ENCODE results near the gene ZNF76. TPM values are rescaled to one million over a fixed set of nuclear protein-coding genes. Genes with fewer than 3 reads are reported as not detected.

The ZNF76 gene
- polyA plus RNA-seq, 3 donors: 17.2 to 25.9 (median 23.3) TPM

DNA sequence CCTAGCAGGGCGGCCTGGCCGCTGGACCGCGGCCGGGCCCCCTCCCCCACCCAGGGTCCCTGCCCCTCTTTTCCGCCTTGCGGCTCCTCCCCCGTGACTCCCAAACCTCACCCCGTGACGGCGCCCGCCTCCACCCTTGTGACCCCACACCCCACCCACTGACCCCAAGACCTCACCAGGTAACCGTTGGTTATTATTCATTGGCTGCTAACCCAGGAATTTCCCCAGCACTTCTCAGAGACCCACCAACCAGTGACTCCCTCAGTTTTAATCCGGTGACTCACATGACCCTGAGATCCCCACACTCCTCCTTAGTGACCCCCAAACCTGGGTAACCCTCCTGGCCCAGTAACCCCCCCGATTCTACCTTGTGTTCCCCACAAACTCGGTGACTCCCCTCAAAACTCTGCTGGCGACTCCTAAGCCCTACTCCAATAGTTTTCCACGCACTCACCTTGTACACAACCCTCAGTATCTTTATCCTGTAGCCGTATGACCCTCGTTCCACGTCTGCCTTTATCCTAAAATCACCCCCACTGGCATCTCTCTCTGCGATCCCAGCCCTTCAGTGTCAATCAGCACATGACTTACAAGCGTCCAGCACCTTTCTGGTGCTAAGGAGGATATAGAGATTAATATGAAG lies 534 bp downstream of the ZNF76 start:
- WGBS, 3 donors: 5 to 14% (median 8%) methylated on average over 11 to 23 of the region's 23 CpGs
- H3K27ac ChIP-seq (ENCODE audit: low read depth, low read length): peak overlapping the region; percentile 84

DNA sequence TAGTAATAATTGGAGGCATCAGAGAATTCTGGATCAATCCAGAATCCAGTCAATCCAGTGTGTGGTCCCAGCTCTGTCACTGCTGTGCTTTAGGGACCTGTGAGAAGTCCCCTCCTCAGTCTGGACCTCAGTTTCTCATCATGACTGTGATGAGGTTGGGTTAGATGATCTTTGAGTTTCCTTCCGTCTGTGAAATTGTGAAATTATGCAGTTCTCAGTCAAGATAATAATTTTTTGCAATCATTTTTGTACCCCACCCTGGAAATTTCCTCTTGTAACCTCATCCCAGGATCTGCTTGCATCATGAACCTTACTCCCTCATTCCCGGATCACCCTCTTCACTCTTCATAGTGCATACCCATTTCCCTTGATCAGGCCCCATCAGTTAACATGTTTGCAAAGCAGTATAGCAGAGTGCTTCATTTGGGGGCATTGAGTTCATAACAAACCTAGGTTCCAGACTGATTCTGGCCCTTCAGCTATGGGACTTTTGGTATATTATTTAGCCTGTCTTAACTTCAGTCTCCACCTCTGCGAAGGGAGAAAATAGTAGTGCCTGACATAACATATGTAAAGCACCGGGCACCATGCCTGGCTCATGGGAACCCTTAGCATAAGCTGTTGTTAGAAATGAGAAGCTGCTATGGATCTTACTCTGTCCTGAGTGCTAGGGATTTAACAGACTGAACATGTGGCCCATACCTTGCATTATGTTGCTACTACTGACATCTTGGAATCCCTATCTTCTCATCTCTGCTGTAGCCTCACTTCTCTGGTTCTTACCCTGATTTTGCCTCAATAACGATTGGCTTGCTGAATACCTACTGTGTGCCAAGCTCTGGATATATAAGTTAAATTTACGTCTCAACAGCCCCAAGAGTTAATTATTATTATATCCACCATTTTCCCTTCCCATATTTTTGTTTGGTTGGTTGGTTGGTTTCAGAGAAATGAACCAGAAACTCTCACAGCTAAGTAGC lies 1.3 kb downstream of the ZNF76 start:
- peak overlapping the region; percentile 34 for H3K27ac ChIP-seq (ENCODE audit: low read depth, low read length)
- 71 to 87% (median 73%) methylated on average over 6 of the region's 6 CpGs for WGBS, 3 donors

GRCh38 chr6:35262596-35262995 lies 3.1 kb downstream of the ZNF76 start:
- no peak overlapping the region for H3K27ac ChIP-seq (ENCODE audit: low read depth, low read length)
- 28 to 81% (median 34%) methylated on average over 2 of the region's 2 CpGs for WGBS, 3 donors

GRCh38 chr6:35264550-35265274 lies 5.2 kb downstream of the ZNF76 start:
- no peak overlapping the region for H3K27ac ChIP-seq (ENCODE audit: low read depth, low read length)

DNA sequence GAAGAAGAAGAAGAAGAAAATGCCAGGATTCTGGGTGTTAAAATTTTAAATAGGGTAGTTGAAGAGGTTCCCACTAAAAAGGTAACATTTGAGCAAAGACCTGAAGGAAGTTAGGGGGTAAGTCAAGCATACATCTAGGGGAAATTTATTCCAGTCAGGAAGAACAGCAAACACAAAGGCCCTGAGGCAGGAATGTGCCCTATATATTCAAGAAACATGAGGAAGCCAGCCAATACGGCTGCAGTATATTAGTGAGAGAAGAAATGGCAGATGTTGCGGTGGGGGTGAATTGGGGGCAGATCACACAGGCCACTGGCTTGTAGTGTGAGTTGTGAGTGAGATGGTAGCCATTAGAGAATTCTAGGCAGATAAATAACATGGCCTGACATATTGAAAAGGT lies 6.0 kb downstream of the ZNF76 start:
- H3K27ac ChIP-seq (ENCODE audit: low read depth, low read length): no peak overlapping the region
- 85 to 93% (median 90%) methylated on average over 2 of the region's 2 CpGs for WGBS, 3 donors

DNA sequence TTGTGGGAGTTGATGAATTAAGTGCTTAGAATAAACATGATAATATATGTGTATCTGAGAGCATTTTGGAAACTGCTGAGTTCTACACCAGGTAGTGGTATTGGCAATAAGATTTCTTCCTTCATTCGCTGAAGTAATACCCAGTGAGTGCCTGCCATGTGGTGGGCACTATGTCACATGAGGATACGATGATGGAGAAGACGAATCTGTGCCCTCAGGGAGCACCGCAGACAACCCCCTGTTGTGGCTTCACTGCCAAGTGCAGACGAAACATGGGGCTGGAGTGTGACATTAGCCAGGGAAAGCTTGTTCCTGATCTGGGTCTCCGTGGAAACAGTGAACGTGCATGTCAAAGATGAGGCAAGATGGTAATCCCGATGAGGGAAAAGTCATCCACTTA lies 7.9 kb downstream of the ZNF76 start:
- 85 to 88% (median 87%) methylated on average over 8 of the region's 8 CpGs for WGBS, 3 donors
- H3K27ac ChIP-seq (ENCODE audit: low read depth, low read length): no peak overlapping the region

DNA sequence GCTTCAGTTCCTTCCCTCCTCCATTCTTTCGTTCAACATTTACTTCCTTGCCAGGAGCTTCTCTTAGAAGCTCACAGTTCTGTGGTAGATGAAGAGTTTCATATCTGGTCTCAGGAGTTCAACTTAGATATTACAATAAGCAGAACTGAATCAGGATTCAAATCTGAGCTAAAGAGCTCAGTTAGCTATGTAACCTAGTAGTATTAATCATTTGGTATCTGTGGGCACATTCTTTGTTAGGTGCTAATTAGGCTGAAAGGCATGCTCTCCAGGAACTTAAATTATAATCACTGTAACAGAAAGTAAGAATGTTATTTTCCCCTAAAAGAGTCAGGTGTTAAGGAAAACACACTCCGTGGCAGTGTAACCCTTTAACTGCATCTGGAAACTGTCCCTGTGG lies 8.4 kb downstream of the ZNF76 start:
- H3K27ac ChIP-seq (ENCODE audit: low read depth, low read length): no peak overlapping the region
- 65 to 78% (median 73%) methylated on average over 2 of the region's 2 CpGs for WGBS, 3 donors

DNA sequence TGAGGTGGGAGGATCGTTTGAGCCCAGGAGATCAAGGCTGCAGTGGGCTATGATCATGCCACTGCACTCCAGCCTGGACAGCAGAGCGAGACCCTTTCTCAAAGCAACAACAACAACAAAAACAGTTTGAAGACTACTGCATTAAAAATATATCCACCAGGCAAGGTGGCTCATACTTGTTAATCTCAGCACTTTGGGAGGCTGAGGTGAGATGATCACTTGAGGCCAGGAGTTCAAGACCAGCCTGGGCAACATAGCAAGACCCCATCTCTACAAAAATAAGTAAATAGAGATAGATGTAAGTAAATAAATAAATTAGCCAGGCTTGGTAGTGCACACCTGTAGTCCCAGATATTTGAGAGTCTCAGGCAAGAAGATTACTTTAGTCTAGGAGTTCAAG lies 12.5 kb downstream of the ZNF76 start:
- WGBS, 3 donors: 96 to 98% (median 97%) methylated on average over 2 of the region's 2 CpGs
- H3K27ac ChIP-seq (ENCODE audit: low read depth, low read length): no peak overlapping the region

- H3K27ac ChIP-seq (ENCODE audit: low read depth, low read length): no peak overlapping the region
- whole genome bisulfite sequencing, 3 donors: 86 to 90% (median 88%) methylated on average over 4 of the region's 4 CpGs
Observed at GRCh38 chr6:35273822-35274559, 14.5 kb downstream of the ZNF76 start.

DNA sequence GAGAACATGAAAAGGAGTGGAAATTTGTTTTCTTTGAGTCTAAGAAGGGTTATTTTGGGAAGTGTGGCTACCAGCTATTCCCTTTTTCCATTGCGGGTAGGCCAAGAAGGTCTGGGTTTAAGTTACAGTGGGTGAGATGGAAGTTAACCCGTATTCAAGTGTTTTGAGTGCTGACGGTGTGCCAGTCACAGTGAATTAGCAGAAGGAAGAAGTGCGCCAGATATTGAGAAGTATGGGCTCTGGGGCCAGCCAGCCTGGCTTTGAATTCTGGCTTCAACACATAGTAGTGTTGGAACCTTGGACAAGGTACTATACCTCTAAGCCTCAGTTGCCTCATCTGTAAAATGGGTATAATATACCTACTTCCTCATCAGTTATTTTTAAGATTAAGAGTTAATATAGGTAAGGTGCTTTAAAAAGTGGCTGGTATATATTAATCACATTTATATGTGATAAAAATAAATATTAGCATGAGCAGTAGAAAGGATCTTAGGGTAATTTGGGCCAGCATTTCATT lies 16.3 kb downstream of the ZNF76 start:
- no peak overlapping the region for H3K27ac ChIP-seq (ENCODE audit: low read depth, low read length)
- WGBS, 3 donors: 74 to 94% (median 75%) methylated on average over 4 of the region's 4 CpGs

DNA sequence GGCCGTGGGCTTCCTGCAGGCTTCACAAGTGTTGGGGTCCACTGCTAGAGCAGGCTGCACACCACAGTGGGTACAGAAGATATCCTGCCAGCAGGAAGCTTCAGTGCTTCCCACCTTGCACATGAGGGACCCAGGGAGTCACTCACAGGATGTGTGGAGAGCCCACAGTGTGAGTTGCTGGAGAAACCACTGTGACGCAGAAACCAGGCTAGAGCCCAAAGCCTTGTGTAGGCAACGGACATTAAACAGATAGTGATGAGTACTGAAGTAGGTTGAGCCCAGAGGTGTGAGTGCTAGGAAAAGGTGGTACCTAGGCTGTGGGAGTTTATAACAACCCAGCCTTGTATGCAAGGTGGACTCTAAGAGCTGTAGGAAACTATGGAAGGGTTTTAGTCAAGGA lies 19.2 kb downstream of the ZNF76 start:
- no peak overlapping the region for H3K27ac ChIP-seq (ENCODE audit: low read depth, low read length)
- WGBS, 3 donors: 95 to 98% (median 97%) methylated on average over 3 of the region's 3 CpGs

DNA sequence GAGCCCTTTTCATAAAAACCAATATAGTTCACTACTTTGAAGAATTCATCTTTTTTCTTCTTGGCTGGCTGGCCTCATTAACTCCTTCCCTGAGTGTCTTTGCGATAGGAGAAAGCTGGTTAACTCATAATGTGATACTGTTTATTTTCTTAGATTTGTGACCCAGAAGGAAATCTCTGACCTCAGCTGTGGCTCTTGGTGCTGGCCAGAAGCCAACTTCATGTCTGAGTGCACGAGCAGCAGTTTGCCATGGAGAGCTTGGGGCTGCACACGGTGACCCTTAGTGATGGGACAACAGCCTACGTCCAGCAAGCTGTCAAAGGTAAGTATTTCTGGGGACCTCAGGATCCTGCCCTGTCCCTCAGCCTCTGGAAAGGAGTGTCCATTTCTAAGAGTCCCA lies 21.4 kb downstream of the ZNF76 start:
- WGBS, 3 donors: 53 to 70% (median 64%) methylated on average over 4 of the region's 4 CpGs

DNA sequence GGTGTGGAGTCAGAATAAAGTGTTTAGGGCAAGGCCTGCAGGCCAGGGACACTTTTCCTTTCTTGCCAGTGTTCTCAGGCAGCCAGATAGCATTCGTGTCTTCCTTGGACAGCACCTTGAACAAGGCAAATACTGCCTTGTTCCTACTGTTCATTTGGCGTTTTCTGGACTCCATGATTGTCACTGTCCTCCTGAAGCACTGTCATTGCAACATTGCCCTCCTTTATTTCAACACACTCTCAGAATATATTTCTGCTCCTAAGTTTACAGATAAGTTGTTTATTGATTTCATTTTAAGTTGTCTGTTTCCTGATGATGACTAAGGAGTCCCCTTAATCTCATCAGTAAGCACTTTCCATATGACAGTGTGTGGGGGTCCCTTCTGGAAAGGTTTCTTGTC lies 22.9 kb downstream of the ZNF76 start:
- WGBS, 3 donors: 76 to 79% (median 78%) methylated on average over 2 of the region's 2 CpGs

More for the DNA sequence above, 21.4 kb downstream of the ZNF76 start:
- H3K27ac ChIP-seq (ENCODE audit: low read depth, low read length): no peak overlapping the region

GRCh38 chr6:35283361-35283760 lies 23.8 kb downstream of the ZNF76 start:
- 64 to 90% (median 89%) methylated on average over 2 of the region's 2 CpGs for WGBS, 3 donors
- H3K27ac ChIP-seq (ENCODE audit: low read depth, low read length): no peak overlapping the region

More for the DNA sequence above, 22.9 kb downstream of the ZNF76 start:
- H3K27ac ChIP-seq (ENCODE audit: low read depth, low read length): no peak overlapping the region

GRCh38 chr6:35287671-35288396 lies 28.3 kb downstream of the ZNF76 start:
- no peak overlapping the region for H3K27ac ChIP-seq (ENCODE audit: low read depth, low read length)
- 91 to 94% (median 92%) methylated on average over 12 of the region's 12 CpGs for WGBS, 3 donors

DNA sequence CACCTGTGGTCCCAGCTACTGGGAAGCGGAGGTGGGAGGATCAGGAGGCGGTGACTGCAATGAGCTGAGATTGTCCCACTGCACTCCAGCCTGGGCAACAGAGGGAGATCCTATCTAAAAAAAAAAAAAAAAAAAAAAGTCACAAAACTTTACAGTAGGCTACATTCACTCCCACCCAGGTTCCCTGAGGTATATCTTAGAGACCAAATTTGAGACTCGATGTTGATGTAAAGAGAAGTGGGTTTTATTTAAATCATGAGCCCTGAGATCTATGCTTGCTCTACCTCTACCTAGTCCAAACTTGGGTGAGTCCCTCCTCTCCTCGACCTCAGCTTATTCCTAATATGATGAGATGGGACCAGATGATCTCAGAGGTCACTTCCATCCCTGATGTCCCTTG lies 29.3 kb downstream of the ZNF76 start:
- 74 to 75% (median 75%) methylated on average over 4 of the region's 4 CpGs for WGBS, 3 donors
- H3K27ac ChIP-seq (ENCODE audit: low read depth, low read length): no peak overlapping the region

GRCh38 chr6:35291491-35291890 lies 32.0 kb downstream of the ZNF76 start:
- no peak overlapping the region for H3K27ac ChIP-seq (ENCODE audit: low read depth, low read length)
- 95 to 99% (median 98%) methylated on average over 13 of the region's 13 CpGs for WGBS, 3 donors

- 76 to 78% (median 77%) methylated on average over 15 of the region's 15 CpGs for WGBS, 3 donors
- no peak overlapping the region for H3K27ac ChIP-seq (ENCODE audit: low read depth, low read length)
Observed at GRCh38 chr6:35292494-35292893, 33.0 kb downstream of the ZNF76 start.
